NCI-H1105 (cell line): Measurements from ENCODE around the gene BCL6B.

Experiments used
- DNase-seq: peaks from one replicate; lab custom pipeline; 2025; lab: John Stamatoyannopoulos, UW

Gene BCL6B

GRCh38 chr17:7007143-7007542 is 15.7 kb upstream of the BCL6B start:
- no peak for DNase-seq

DNA sequence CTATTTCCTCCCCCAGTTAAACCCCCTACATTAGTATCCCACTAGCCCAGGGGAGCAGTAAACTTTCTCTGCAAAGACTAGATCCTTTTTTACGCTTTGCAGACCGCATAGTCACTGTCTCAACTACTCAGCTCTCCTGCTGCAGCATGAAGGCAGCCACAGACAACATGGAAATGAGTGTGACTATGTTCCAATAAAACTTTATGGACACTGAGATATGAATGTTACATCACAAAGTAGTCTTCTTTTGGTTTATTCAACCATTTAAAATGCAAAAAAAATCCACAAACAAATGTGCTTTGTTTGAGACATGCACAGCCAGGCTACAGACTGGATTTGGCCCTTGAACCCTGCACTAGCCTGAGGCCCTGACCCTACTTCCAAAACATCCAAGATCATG is 12.3 kb upstream of the BCL6B start:
- DNase-seq: no peak

DNA sequence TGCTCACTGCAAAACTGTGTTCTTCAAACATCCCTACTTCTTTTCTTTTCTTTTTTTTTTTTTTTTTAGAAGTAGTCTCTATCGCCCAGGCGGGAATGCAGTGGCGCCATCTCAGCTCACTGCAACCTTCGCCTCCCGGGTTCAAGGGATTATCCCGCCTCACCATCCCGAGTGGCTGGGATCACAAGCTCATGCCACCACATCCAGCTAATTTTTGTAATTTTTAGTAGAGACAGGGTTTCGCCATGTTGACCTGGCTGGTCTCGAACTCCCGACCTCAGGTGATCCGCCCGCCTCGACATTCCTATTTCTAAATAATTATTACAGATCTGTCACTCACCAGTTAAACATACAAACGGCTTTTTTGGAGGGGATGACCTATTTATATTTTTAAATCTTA is 11.4 kb upstream of the BCL6B start:
- no peak for DNase-seq

DNA sequence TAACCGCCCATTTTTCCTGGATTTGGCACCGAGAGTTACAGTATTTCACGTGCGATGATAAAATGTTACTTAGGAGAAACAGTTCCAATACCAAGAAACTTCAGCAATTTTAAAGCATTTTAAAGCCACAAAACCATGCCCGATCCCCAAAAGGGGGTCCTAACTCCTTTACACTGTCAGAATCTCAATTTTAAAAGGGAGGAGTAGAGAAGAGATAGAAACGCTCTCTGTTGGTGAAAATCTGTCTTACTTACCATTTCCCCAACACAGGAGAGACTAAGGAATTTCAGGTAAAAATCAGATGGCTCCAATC is 11.0 kb upstream of the BCL6B start:
- no peak for DNase-seq

DNA sequence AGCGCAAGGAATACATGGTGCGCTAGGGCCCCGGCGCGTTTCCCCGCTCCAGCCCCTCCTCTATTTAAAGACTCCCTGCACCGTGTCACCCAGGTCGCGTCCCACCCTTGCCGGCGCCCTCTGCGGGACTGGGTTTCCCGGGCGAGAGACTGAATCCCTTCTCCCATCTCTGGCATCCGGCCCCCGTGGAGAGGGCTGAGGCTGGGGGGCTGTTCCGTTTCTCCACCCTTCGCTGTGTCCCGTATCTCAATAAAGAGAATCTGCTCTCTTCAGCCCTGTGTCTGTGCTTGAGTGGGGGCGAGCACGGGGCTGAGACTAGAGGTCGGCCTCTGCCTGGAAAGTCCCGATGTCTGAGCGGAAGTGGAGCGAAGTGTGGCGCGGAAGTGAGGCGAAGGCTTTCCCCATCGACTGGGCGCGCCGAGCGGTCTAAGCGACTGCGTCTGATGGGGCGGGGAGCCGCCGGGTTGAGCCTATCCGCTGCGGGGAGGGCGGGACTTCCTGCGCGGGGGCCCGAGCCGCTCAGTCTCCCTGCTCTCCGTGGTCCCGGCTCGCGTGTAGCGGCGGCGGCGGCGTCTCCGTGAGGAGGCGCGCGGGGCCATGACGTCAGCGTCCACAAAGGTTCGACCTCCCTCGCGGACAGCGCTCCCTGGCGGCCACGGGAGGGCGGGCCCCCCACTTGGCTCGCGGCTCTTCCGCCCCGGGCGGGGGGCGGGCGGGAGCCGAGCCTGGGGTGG is 8.4 kb upstream of the BCL6B start:
- DNase-seq: peak; percentile 97

GRCh38 chr17:7014995-7015958 is 7.6 kb upstream of the BCL6B start:
- no peak for DNase-seq

DNA sequence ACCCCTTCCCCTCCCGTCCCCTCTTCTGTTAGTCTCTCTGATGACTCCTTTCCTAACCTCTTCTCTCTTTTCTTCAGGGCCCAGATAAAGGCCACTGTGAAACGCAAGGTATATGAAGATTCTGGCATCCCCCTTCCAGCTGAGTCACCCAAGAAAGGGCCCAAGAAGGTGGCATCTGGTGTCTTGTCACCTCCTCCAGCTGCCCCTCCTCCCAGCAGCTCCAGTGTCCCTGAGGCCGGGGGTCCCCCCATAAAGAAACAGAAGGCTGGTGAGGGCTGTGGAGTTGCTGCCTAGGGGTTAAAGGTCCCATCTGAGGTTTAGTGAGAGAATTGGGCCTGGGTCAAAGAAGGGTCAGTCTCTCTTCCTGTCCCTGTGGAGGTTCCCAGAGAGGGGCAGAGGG is 6.4 kb upstream of the BCL6B start:
- no peak for DNase-seq

DNA sequence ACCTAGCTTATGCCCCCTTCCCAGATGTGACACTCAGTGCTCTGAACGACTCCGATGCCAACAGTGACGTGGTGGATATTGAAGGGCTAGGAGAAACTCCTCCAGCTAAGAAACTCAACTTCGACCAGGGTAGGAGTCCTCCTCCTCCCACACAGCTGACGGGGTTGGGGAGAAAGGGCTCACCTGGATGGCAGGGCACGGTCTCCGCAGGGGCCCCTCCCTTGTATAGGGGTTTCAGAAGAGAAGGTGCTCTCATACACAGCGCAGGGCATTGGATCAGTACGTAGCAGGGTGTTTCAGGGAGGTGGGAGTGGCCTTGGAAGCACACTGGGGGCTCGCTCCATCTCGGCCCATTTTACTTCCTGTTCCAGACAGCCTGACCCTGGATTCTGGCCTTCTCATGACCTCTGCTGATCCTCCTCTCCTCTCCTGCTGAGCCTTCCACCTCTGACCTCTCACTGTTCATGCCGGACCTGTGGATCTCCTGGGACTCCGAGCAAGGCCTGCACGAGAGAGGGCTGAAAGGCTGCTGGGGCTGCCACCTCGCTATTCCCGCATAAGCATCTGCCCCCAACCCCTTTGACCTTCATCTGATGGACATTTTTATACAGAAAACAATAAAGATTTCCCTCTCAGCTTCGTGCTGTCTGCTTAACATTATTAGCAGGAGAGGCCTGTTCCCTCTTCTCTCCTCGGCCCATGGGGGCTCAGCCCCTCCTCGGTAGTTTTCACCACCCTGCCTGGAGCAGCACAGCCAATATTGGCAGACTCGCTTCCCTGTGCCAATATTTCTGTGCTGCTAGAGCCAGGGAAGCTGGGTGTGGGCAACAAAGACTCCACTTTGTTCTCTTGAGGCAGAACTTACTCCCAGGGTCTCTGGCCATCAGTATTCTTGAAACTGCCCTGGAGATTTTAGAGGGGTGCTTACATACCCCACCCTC is 5.7 kb upstream of the BCL6B start:
- DNase-seq: no peak

- no peak for DNase-seq
Observed at GRCh38 chr17:7017827-7018200, 5.0 kb upstream of the BCL6B start.

DNA sequence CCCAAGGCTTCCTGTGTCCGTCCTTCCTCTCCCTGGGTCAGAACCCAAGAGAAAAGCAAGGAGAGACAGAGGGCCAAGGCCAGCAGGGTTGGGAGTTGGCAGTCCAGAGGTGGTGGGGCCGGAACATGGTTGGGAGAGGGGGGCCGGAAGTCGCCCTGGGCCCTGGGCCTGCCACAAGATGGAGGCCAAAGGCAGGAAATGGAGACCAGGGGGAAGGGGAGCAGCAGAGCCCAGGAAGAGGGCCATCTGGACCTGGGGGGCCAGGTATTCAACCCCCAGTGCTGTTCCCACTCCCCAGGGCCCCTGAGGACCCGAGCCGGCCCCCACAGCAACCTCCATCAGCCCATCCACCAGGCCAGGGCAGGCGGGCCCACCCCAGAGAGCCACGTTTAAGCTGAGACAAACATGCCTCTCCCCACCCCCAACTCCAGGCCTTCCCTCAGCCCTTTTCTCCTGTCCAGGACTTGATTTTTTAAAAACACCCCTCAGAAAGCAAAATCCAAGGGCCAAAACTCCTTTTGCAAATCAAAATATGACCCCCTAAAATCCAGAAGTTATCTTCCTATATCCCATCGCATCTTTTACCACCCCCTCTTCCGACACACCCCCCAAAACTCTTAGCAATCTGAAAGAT is 4.4 kb upstream of the BCL6B start:
- no peak for DNase-seq

- no peak for DNase-seq
Observed at GRCh38 chr17:7019367-7019766, 3.5 kb upstream of the BCL6B start.

GRCh38 chr17:7019839-7020519 is 2.9 kb upstream of the BCL6B start:
- DNase-seq: peak; percentile 71

DNA sequence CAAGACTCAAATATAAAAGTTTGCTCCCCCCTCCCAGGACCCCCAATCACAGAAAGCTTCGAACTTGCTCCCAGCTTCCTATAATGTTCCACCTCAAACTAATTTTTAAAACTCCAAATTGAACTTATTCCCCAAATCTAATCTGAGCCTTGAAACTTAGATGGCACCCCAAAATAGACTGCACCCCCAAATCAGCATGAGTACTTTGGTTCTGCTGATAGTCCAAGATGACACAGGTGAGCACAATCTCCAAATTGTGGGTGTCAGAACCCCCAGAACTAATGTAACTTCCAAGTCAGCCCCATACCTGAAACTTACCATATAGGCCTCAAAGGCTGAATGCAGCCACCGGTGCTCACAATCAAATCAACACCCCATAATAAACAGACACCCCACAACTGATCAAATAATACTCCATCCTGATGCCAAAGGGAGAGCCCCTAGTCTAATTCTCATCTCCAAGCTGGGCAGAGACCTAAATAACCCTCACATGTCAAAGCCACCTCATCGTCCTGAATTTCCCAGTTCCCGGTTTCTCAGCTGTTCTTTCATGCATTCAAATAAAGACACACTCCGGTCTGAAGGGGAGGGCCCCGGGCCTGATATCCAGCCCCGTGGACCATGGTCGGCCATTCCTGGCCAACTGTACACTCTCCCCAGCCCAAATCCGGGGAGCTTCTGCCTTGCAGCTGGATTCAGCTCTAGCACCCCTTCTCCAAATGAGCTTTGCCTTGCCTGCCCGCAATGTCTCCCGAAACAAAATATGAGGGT is 1.8 kb upstream of the BCL6B start:
- no peak for DNase-seq

DNA sequence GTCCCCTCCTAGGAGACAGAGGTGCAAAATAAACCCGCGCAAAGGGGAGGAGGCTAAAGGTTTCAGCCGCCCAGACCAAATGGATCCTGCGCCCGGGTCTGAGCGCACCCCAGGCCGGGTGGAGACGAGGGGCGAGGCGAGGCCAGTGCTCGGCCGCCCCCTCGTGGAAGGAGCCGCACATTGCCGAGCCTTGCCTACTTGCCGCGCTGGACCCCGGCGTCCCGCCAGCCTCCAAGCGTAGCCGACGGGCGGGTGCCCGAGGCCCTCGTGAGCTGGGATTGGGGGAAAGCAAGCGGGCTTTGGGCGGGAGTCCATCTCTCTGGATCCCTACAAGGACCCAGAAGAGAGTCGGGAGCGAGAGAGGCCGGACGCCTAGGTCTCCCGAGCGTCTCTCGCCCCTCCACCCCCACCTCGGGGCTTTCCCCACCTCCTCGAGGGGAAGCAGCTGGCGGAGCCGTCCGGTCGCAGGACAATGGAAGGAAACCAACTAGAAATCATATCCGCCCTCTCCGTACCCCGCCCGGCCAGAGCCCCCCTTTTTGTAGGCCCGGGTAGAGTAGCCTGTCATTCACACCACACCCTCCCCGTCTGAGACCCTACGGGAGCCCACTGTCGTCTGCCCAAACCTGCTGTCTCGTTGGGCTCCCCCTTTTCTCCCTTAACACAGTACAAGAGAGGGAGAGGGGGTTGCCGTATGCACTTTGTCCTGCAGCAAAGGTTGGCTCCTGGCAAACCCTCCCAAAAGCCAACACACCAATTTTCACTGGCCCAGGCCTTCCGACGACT is 664 bp upstream of the BCL6B start:
- DNase-seq: peak; percentile 62

GRCh38 chr17:7023576-7024401 is 939 bp downstream of the BCL6B start:
- DNase-seq: no peak

GRCh38 chr17:7024402-7024785 is 1.5 kb downstream of the BCL6B start:
- DNase-seq: no peak

DNA sequence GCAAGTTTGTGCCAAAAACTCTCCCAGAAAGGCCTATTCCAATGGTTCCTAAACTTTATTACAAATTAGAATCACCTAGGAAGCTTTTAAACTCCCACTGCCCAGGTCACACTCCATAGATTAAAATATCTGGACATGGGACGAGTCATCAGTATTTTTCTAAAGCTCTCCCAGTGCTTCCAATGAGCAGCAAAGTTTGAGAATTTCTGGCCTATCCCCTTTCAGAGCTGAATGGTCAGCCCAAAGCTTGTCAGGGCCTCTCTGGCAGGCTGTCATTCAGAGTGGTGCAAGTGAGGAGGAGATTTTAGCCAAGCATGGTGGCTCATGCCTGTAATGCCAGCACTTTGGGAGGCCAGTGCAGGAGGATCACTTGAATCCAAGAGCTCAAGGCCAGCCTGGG is 2.4 kb downstream of the BCL6B start:
- DNase-seq: no peak

GRCh38 chr17:7026471-7027115 is 3.7 kb downstream of the BCL6B start:
- DNase-seq: no peak
